ENCODE data around the gene SERHL2.
"Not testable (repeated sequence)": the region's sequence is repeated elsewhere in the genome, so short reads cannot be mapped to it uniquely, and the experiment has no call there.

The SERHL2 gene

DNA sequence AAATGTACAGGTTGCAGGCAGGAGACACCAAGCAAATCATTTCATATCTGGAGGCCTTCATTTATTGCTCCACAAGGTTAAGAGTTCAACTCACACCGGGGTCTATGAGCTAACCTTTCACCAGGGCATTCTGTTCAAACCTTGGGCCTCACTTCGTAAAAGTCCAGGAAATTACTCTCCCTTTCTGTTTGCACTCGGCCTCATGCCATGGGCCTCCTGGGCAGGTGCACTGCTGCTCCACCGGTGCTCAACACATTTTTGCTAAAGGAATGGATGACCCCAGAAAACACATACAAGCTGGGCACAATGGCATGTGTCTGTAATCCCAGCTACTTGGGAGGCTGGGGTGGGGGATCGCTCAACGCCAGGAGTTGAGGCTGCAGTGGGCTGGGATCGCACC, 17.6 kb upstream of the SERHL2 start:
- no peak for DNase-seq

DNA sequence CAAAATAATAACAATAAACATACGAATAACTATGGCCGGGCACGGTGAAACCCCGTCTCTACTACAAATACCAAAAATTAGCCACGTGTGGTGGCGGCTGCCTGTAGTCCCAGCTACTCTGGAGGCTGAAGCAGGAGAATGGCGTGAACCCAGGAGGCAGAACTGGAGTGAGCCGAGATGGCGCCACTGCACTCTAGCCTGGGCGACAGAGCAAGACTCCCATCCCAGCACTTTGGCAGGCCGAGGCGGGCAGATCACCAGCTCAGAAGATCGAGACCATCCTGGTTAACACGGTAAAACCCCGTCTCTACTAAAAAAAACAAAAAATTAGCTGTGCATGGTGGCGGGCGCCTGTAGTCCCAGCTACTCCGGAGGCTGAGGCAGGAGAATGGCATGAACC, 17.1 kb upstream of the SERHL2 start:
- not testable (repeated sequence) for DNase-seq

- not testable (repeated sequence) for DNase-seq
Measured at GRCh38 chr22:42537199-42537831, 16.4 kb upstream of the SERHL2 start.

DNA sequence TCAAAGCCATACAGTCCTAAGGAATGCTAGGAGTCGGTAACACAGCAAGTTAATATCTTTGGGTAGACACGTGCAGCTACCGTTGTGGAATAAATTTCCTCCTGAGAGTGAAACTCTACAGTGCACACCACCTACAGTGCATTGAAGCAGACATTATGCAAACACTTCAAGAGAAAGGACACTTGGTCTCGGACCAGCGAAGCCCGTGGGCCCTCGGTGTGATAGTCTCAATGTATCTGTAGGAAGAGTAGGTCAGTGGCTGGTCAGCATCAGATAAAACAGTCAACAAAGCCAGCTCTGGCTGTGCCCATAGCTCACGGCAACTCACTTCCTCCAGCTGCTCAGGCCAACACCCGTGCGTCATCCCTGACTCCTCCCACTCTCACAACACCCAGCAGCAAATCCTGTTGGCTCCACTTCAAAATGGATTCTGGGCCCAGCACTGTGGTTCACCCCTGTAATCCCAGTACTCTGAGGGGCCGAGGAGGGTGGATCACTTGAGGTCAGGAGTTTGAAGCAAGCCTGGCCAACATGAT, 14.5 kb upstream of the SERHL2 start:
- not testable (repeated sequence) for DNase-seq

DNA sequence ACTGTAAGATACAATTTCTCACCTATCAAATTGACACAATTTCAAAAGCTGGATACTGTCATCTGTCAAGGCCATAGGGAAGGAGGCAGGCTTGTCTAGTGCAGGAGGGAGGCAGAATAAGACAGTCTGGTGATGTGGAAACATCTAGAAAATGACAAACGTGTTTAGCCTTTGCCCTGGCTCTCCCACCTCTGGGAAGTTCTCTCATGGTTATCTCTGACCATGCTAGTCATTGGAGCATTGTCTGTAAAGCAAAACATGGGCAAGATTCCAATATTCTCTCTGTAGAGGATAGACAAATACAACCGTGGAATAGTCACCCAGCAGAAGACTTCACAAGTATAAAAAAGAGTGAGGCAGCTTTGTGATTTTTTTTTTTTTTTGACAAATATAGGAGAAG, 9.1 kb upstream of the SERHL2 start:
- DNase-seq = no peak

GRCh38 chr22:42547562-42547961, 6.2 kb upstream of the SERHL2 start:
- DNase-seq = no peak

DNA sequence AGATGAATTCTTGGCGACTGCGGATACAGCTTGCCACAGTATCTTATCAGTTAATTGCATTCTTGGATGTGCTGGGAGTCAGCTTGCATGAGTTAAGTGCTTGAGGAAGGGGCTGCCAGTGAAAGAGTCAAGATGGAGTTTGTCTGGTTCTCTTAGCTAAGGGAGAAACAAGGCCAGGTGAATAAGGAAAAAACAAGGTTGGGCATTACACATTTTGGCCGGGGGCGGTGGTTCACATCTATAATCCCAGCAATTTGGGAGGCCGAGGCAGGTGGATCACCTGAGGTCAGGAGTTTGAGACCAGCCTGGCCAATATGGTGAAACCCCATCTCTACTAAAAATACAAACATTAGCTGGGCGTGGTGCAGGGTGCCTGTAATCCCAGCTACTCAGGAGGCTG, 5.6 kb upstream of the SERHL2 start:
- not testable (repeated sequence) for DNase-seq

GRCh38 chr22:42548597-42549330, 5.0 kb upstream of the SERHL2 start:
- DNase-seq = no peak

- DNase-seq = no peak
Measured at GRCh38 chr22:42549331-42550060, 4.3 kb upstream of the SERHL2 start.

- DNase-seq = not testable (repeated sequence)
Measured at GRCh38 chr22:42552294-42552647, 1.5 kb upstream of the SERHL2 start.

GRCh38 chr22:42560381-42560780, 6.6 kb downstream of the SERHL2 start:
- DNase-seq = no peak

- DNase-seq = no peak
Measured at GRCh38 chr22:42560781-42561180, 7.0 kb downstream of the SERHL2 start.

GRCh38 chr22:42561856-42562255, 8.1 kb downstream of the SERHL2 start:
- no peak for DNase-seq

DNA sequence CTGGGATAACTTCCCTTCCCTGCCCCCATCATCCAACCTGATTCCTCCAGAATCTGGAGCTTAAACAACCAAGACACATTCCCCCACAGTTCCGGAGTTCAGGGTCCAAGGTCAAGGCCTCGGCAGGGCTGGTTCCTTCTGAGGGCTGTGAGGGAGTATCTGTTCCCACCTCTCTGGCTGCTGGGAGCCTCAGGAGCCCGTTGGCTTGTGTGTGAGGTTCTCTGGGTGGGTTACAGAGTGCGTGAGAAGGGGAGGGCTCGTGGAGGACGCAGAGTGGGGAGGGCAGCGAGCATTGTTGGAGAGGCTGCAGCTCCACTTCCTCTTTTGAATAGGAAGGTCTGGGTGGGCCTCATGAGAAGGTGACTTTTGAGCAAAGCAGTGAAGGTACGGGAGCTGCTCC, 8.5 kb downstream of the SERHL2 start:
- DNase-seq = no peak

GRCh38 chr22:42562684-42563083, 8.9 kb downstream of the SERHL2 start:
- DNase-seq = no peak

DNA sequence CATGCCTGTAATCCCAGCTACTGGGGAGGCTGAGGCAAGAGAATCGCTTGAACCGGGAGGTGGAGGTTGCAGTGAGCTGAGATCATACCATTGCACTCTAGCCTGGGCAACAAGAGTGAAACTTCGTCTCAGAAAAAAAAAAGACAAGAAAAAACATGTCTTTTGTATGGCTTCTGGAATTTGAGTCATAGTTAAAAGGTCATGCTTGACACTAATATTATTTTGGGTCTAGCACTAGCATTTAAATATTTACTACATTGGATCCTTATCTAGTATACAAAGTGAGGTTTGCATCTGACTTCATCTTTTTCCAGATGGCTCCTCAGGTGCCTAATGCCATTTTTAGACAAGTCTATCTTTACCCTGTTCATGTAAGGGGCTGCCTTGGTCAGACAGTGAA, 10.2 kb downstream of the SERHL2 start:
- DNase-seq = not testable (repeated sequence)

- no peak for DNase-seq
Measured at GRCh38 chr22:42564699-42565098, 10.9 kb downstream of the SERHL2 start.

- DNase-seq = no peak
Measured at GRCh38 chr22:42565956-42566355, 12.2 kb downstream of the SERHL2 start.

- DNase-seq = not testable (repeated sequence)
Measured at GRCh38 chr22:42567950-42568349, 14.2 kb downstream of the SERHL2 start.

- DNase-seq = not testable (repeated sequence)
Measured at GRCh38 chr22:42570580-42570979, 16.8 kb downstream of the SERHL2 start.

DNA sequence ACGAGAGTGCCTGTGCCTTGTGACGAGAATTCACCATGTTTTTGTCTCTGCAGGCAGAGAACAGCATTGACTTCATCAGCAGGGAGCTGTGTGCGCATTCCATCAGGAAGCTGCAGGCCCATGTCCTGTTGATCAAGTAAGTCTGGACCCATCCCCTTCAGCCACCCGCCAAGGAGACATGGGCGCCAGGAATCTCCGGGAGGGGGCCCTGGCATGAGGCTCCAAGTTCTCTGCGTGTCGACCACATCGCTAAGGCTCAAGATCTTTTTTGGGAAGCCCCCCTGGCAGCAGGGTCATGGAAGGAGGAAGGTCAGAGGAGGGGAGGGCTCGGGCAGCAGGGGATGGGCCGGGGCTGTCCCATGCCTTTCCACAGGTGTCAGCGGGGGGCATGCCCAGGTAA, 17.3 kb downstream of the SERHL2 start:
- not testable (repeated sequence) for DNase-seq

- DNase-seq = not testable (repeated sequence)
Measured at GRCh38 chr22:42574046-42574445, 20.3 kb downstream of the SERHL2 start.

DNA sequence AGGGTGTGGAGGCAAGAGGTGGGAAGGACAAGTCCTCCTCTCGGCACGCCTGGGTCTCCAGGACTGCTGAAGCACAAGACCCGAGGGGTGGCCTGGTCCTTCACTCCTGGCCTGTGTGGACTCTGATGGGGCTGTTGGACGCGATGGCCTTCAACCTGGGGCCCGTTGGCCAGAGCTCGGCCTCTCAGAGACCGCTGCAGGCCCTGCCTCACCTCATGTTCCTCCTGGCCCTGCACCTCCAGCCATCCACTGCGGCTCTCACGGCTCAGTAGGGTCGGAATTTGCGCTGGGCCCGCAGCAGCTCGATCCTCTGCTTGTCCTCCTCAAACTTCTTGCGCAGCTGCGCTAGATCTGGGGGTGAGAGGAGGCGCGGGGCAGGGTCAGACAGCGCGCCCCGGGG, 20.7 kb downstream of the SERHL2 start:
- DNase-seq = not testable (repeated sequence)
